HG03280 (cell line): ENCODE data around the gene GOLPH3L.
"Not testable (repeated sequence)": the region's sequence is repeated elsewhere in the genome, so short reads cannot be mapped to it uniquely, and the experiment has no call there.

Experiments
- ATAC-seq: cut with Tn5 transposase; IDR thresholded peaks from one replicate; pipeline ENCODE4 v1.9.1; 2021; ENCODE audit warnings: mild to moderate bottlenecking, moderate library complexity; ENCODE audit not compliant: unreplicated experiment

The GOLPH3L gene

DNA sequence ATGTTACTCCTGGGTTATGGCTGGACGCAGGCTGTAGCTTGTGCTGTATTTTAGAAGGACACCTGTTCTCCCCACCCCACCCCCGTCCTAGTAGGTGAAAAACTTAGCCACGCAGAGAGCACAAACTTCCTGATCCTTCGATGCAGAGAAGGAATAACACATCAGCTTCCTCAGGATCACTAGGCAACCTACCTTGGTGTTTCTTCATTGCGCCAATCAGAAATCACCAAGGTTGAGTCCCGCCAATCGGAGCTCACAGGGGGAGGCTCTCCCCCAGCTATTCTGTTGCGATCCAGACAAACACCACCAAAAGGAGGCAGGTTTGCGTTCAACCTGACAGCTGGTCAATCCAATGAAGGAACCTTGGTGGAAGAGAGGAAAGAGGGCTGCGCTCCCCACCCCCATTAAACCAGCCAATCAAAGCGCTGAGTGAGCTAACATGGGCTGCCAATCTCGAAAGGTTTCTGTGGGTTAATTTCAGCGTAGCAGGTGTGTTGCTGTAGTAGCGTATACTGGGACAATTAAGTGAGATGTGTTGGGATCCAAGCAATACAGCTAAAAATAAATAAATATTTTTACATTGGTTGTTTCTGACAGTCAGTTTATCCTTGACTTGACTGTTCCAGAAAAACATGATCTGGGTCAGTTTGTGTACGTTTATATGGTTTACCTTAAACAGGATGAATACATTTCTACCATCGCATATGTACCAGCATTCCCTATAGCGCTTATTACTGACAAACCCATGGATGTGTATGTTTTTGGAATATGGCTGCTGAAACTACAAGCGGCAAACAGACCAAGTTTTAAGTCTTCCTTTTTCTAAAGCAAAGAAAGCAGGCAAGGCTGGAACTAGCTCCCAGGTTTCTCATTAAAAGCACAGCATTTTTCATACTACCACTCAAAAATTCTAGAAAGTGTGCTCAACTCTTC lies at the start of gene GOLPH3L:
TSS of gene GOLPH3L (minus strand) at position 160 of the 933 bp plus-strand sequence. CDS start 2,316 bp downstream, outside the sequence.
- ATAC-seq: peak; percentile 99

DNA sequence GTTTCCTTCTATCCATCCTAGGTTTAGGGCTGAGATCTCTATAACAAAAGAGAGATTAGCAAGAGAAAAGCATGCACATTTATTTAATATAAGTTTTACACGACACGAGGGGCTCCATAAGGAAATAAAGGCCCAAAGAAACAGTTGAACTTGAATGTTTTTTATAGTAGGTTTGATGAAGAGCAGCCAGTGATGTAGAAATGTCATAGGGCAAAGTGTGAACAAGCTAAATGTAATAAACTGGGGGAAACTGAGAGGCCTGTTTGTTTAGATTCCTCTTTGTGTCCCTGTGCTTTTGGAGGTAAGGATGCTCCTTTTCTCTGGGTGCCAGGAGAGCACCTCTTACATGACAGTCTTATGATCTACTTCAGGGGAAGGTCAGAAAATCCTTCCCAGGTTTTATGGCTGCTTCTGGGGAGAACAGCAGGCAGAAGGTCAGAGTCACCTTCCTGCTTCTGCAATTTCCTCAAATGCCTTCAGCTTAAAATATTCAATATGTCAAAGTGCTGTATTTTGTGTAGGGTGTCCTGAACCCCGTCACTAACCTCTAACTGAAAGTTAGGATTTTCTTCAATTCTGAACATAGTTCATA lies 33.3 kb upstream of the GOLPH3L start:
- ATAC-seq: no peak

DNA sequence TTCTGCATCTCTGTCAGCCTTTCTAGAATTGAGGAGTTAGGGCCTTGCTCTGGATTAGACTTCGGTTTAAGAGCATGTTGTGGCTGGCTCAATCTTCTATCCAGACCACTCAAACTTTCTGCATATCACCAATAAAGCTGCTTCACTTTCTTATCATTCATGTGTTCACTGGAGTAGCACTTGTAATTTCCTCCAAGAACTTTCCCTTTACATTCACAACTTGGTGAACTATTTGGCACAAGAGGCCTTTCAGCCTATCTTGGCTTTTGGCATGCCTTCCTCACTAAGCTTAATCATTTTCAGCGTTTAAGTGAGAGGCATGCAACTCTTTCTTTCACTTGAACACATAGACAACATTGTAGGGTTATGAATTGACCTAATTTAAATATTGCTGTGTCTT lies 27.4 kb upstream of the GOLPH3L start:
- ATAC-seq: no peak

DNA sequence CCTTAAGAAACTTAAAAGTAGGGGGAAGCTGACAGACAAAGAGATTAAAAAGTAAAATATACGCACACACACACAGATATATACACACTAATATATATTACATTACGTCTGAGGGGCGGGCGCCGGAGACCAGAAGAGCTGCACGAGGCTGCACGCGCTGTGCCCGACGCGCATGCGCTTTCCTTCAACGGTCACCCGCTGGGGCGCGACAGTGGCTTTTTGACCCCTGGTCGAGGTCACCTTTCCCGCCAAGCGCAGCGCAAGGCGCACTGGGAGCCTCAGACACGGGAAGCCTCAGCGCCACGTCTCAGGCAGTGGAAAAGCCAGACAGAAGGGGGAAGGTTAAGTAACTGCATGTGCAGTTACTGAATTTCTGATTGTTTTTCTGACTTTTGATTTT lies 23.7 kb upstream of the GOLPH3L start, which contains the start of gene HORMAD1:
TSS of gene HORMAD1 (minus strand) at position 193 of the 400 bp plus-strand sequence. CDS start 1,390 bp downstream, outside the sequence.
- ATAC-seq: no peak

DNA sequence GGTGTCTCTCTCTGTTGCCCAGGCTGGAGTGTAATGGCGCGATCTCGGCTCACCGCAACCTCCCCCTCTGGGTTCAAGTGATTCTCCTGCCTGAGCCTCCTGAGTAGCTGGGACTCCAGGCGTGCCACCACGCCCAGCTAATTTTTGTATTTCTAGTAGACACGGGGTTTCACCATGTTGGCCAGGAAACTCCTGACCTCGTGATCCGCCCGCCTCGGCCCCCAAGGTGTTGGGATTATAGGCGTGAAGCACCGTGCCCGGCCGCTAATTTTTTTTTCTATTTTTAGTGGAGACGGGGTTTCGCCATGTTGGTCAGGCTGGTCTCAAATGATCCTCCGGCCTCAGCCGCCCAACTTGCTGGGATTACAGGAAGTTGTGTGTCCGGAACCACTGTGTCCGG lies 23.1 kb upstream of the GOLPH3L start:
- ATAC-seq: no peak

DNA sequence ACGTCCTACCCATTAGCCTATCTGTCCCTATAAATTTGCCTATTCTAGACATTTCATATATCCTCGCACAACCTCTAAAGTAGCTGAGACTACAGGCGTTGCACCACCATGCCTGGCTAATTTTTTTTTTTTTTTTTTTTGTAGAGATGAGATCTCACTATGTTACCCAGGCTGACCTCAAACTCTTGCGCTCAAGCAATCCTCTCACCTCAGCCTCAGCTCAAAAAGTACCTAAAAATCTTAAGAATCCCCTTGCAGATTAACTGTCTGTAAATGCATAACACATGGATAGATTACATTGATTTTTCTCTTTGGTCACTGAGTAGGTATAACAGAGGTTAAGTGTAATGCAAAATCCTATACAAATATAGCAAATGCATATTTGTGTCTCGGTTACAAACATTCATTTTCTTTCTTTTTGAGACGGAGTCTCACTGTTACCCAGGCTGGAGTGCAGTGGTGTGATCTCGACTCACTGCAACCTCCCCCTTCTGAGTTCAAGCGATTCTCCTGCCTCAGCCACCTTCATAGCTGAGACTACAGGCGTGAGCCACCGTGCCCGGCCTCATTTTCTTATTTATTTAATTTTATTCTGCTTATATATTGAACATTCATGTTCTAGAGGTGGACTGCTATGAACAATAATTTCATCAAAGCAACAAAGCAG lies 21.4 kb upstream of the GOLPH3L start:
- ATAC-seq: no peak

DNA sequence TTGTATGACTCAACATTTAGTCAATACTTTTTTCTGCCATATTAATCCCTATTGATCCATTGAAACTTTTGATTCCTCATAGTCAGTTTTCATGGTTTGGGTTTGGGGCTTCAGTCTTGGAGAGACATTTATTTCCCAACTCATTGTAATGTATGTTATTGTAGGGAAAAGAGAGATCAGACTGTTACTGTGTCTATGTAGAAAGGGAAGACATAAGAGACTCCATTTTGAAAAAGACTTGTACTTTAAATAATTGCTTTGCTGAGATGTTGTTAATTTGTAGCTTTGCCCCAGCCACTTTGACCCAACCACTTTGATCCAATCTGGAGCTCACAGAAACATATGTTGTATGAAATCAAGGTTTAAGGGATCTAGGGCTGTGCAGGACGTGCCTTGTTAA lies 12.1 kb upstream of the GOLPH3L start:
- ATAC-seq: not testable (repeated sequence)

DNA sequence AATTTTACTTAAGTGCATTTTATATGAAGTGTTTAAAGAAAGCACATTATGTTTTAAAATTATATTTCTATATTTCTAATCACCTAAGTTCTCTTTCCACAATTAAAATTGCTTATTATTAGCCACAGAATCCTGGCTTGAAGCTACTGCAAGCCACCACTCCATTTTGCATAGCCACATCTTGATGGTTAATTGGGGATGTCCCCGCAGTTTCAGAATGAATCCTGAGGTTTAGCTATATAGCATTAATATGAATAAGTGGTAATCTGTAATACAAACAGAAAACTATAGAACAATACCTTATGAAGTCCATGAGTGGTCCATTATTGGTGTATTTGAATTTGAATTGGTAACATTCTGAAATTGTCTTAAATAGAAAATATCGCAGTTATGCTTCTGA lies 11.6 kb upstream of the GOLPH3L start:
- no peak for ATAC-seq

DNA sequence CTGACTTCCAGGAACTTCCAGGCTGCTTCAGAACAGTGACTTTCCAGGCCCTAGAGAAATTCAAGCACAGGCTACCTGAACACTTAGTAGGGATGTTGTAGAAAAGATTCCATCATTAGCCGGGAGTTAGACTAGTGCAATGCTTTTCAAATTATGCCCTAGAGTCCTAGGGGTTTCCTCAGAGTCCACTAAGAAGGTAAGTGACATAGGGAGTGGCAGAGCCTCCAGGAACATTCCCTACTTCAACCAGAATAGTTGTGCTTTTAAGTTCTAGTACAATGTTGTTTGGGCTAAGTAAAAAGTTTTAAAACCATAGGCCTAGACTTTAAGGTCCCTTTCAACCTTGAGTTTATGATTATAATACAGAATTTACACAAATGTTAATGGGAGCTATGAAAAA lies 9.1 kb upstream of the GOLPH3L start:
- ATAC-seq: no peak

DNA sequence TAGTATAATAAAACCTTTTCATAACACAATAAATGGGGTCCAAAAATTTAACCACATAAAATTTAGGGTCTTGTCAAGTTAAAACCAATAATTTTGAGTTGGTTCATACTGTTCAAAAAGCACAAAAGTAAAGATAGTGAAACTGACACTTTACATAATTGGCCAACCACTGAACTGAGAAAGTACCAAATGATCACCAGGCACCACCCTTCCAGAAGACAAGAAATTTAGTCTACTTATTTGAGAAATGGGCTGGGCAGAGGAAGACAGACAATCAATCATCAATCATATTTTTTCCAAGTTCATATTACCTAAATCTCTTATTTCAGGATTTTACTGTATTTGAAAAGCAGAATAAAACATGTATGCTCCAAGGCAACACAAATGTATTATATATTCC lies 6.5 kb upstream of the GOLPH3L start:
- ATAC-seq: no peak

DNA sequence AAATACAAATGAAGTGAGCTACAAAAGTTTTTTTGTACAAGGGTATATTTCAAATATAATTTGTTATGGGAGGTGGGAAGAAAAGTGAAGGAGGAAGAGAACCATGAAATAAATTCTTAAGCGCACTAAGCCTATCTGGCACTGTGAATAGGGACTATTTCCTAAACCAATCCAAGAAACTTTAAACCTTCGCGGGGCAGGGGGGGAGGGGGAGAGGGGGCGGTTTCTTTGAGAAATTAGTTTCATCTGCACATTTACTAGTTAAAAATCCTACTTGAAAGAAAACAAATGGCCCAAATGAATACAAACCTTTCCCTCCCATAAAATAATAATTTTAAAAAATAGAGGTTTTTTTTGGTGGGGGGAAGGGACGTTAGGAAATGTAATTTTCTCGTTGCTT lies 364 bp downstream of the GOLPH3L start:
- ATAC-seq: no peak

DNA sequence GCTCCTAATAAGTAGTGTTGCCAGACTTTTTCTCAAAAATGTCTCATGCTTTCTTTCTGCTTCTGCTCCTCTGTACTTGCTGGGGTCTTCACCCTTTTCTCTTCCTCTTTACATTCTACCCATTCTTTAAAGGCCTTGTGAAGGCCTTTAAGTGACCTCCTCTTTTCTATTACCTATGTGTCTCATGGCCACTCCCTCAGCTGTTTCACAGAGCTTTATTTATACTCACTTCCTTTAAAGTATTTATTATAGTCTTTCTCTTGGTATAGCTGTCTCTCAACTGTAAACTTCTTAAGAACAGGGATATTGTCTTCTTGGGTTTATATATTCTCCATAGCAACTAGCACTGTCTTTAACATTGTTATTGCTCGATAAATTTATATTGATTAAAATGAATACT lies 792 bp downstream of the GOLPH3L start:
- no peak for ATAC-seq

DNA sequence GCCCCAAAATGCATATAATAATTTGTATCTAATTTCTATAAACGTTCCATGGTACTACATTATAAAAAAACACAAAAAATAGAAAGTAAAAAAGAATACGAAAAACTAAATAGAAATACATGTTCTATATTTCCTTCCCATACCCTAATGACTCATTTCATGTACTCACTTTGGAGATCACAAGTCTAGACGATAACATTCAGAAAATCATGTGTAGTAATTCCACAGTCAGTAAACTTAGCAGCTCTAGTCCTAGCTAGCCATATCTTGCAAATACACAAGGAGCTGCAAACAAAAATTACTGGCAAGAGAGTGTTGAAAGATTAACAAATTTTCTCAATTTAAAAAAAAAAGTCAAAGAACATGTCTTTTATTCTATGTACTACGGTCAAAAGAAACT lies 1.4 kb downstream of the GOLPH3L start:
- no peak for ATAC-seq

DNA sequence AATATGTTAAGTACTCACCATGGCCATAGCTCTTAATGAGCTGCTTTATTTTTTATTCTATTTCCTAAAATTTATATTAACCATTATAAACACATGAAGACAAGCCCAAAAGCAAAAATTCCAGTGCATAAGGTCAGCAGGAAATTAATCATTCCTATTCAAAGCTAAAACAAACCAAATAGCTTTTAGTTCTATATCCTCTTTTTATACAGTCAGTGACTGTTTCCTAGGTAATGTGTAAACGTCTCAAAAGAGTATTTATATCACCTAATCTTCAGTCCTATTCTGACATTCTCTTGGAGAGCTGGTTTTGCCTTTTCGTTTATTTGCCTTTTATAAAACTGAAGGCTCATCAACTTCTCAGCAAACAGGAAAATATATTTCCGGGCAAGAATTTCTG lies 4.2 kb downstream of the GOLPH3L start:
- ATAC-seq: no peak

DNA sequence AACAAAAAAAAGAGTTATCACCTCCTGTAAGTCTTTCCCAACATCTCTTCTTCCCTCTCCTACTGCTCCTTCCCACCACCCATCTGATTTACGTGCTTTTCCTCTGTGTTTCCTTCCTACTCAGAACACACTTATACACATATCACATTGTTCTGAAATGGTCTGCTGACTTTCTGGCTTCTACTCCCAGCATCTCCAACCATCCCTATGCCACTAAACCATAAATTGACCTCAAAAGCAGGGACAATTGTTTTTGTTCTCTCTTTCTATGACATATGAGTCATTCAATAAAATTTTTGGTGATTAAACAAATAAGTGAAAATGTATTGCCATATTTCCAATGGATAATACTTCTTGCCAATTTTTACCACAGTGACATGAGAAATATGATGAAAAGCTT lies 8.2 kb downstream of the GOLPH3L start:
- no peak for ATAC-seq

DNA sequence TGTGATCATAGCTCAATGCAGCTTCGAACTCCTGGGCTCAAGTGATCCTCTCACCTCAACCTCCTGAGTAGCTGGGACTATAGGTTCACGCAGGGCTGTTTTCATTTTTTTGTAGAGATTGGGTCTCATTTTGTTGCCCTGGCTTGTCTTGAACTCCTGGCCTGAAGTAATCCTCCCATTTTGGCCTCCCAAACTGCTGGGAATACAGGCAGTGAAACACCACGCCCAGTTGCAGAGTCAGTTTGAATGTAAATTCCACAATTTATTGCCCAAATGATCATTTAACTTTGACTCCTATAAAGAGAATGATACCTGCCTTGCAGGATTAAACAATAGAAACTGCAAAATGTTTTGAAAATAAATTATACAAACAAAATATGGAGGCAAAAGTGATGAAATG lies 10.7 kb downstream of the GOLPH3L start:
- no peak for ATAC-seq

DNA sequence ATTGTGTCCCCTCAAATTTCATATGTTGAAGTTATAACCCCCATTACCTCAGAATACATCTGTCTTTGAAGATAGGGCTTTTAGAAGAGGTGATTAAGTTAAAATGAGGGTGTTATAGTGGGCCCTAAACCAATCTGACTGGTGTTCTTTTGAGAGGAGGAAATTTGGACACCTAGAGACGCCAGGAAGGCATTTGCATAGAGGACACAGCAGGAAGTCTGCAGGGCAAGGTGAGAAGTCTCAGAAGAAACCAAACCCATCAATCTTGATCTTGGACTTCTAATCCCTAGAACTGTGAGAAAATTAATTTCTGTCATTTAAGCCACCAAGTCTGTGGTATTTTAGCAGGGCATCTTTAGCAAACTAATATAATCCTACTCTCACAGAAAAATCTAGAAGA lies 13.0 kb downstream of the GOLPH3L start:
- ATAC-seq: no peak

DNA sequence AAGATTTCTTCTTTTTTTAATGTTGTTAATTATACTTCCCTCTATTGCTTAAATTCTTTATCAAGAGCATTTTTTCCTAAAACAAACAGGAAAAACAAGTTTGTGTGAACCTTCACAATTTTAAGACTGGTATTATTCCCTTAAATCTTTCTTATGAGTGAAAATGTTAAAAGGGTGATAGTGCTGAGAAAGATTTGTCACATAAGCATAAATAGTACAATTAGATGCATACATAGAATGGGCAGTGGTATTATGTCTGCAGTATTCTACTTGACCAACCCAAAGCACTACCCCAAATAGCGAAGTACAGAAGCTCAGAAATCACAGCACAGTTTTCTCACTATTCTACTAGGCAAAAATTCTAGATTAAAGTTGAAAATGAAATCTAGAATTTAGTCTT lies 18.0 kb downstream of the GOLPH3L start:
- ATAC-seq: no peak

DNA sequence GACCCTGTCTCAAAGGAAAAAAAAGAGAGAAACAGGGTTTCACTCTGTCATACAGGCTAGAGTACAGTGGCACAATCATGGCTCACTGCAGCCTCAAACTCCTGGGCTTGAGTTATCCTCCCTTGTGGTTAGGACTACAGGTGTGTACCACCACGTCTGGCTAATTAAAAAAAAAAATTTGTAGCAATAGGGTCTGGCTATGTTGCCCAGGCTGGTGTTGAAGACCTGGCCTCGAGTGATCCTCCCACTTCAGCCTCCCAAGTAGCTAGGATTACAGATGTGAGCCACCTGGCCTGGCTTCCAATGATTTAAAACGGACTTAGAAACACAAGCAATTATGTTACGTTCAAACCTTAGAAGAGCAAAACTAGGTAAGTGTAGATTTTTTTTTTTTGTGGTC lies 22.1 kb downstream of the GOLPH3L start:
- ATAC-seq: no peak

DNA sequence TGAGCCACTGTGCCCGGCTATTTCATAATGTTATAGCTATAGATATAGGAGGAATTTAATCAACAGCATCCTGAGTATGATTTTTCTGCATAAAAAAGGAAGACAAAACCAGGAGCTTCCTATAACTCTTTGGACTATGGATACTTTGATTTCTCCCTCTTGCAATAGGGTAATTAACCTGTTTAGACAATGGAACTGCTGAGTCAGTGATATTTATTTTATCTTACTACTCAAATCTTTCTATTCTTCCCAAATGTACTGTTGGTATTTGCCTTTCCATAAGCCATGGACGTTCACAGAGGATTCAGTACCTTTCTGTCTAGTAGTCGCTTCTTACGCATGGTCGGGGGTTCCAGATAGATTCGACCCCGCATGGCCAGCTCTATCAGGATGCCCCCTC lies 33.6 kb downstream of the GOLPH3L start:
- ATAC-seq: no peak

DNA sequence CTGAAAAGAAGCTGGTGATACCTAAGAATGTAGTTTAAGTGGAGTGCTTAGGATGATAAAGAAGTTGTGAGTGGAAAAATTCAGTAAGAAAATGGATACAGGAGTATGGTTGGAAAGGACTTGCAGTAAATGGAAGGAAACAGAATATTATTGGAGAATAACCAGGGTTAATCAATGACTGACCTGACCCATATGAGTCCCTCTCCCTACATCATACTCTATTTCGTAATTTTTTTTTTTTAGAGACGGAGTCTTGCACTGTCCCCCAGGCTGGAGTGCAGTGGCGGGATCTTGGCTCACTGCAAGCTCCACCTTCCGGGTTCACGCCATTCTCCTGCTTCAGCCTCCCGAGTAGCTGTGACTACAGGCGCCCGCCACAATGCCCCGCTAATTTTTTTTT lies 34.1 kb downstream of the GOLPH3L start:
- no peak for ATAC-seq

DNA sequence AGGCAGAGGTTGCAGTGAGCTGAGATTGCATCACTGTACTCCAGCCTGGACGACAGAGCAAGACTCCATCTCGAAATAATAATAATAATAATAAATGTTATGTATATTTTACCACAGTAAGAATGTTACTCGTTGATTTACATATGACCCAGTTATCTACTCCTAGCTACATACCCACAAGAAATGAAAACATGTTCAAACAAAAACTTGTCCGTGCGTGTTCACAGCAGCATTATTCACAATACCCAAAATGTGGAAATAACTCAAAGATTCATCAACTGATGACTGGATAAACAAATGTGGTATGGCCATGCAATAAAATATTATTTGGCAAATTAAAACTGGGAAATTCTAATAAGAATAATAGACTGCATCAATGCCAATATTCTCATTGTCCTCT lies 35.8 kb downstream of the GOLPH3L start:
- no peak for ATAC-seq
